HG03159 (cell line): ENCODE measurements around the gene ATL1.
A peak's percentile ranks its signal among the peaks of the same experiment; 100 is the strongest.
"Not testable (repeated sequence)": the region's sequence is repeated elsewhere in the genome, so short reads cannot be mapped to it uniquely, and the experiment has no call there.

ENCODE experiments used
- ATAC-seq: cut with Tn5 transposase; IDR thresholded peaks from one replicate; pipeline ENCODE4 v1.9.1; 2021; ENCODE audit warnings: mild to moderate bottlenecking, moderate library complexity; ENCODE audit not compliant: unreplicated experiment

ATL1 gene

DNA sequence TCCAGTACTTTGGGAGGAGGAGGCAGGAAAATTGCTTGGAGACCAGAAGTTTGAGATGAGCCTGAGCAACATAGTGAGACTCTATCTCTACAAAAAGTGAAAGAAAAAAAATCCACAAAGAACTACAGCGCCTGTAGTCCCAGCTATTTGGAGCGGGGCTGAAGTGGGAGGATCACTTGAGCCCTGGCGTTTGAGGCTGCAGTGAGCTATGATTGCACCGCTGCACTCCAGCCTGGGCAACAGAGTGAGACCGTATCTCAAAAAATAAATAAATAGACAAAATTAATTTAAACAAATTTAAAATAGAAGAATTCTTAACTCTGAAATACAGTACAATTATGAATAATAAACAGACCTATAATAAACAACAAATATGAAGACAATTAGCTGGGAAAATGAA is 40.9 kb downstream of the ATL1 start:
- no peak for ATAC-seq

DNA sequence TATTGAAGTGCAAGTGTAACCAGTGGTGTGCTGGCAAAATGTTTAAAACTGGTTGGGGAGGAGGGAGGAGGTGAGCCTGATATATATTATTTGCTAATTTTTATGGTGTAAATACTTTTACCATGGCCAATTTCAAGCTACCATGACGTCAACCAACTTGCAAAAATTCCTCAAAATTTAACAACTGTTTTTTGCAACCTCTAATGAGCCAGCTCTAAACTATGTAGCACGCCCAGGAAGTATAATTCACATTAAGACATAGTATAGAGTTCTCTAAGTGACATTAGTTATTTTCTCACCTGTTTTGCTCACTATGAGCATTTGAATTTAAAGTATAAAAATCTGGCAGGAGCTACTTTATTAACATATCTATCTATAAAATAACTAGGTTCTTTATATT is 41.4 kb downstream of the ATL1 start:
- ATAC-seq: no peak

DNA sequence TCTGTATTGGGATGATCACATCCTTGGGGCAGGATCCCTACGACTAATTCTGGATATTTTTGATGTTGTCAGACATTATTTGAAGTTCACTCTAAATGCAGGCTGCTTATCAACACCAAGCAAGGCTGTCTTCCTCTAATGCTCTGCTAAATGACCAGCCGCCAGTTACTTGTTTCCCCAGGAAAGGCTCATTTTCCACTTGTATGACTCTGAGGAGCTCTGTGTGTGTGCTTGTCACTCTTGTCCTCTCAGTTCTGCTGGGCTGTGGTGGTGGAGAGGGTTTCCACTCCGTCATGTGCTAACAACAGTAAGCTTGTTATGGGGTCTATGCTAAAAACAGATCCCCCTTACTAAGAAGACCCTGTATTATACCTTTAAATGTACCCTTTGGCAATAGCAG is 42.1 kb downstream of the ATL1 start:
- ATAC-seq: no peak

DNA sequence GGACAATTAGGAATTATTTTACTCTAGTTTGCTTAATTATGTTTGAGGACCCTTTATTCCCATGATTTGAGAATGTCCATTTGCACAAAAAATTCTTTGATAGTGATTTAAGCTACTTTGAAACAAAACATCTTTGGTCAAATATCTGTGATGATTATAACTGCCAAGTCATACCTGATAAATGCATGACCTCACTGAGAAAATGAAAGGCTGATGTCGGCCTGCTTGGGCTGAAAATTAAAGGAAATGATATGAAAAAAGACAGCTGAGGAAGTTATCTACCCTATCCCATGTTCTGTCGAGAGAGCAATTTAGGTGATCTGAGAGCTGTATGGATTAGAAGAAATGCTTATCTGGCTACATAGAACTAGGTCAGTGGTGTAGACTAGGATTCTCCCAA is 43.6 kb downstream of the ATL1 start:
- ATAC-seq: no peak

DNA sequence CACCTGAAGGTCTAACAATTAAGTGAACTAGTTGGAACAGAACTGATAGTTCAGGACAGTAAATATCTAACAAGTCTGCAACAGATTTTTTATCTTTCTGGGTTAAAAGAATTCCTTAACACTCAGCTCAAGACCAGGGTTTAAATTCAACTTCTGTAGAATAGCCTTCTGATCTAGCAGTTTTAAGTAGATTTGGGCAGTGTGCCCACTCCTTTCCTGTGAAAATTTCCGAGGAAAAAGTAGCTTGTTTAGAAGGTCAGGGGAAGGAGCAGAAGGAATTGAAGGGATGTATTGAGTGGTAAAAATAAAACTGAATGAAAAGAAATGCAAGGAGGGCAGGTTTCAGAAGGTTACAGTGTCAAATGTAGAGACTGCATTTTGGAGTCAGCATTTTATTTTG is 45.8 kb downstream of the ATL1 start:
- no peak for ATAC-seq

DNA sequence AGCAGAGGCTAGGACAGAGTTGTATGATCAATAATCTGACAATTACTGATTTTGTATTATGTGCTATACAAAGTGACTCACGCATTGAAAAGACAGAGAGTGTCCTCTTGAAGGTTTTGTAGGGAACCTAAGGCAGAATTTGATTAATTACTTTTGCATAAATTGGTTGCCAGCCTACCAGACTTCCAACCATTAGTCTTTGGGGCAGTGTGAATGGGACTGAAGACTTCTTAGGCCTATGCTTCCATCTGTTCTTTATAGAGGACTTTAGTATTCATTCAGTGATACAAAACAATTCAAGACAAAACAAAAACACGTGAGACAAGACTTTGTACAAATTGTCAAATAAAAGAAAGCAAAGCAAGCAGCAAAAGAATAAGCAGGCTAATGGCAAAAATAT is 46.5 kb downstream of the ATL1 start:
- ATAC-seq: no peak

DNA sequence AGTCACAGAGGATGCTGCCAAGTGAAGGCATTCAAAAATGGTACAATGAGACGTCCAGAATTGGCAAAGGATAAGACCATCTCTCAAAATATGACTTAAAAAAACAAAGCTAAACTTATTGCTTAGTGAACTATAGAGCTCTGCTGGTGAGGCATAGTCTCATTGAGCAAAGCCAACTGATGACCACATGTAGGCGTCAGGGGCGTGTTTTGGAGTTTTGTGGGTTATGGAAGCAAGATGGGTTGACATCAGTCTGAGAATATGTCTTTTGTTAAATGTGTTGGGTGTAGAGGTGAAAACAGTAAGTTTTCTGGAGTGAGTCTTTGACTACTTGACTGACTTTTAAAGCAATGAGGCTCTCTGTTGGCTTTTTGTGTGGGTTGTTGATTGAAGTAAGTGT is 47.2 kb downstream of the ATL1 start:
- no peak for ATAC-seq

DNA sequence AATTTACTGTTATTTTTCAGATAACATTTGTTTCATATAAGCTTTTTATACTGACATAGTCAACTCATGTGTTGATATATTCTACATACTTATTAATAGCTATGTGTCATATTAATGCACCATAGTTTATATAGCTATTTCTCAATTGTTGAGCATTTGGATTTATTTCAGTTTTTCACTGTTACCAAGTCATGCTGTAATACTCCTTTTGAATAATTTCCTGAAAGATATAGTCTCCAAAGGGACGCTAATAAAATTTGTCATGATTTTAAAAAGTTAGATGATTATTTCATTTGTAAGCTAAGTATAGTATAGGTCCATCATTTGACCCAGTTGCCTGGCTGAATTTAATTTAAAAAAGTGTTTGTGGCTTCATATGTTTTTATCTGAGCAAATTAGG is 47.8 kb downstream of the ATL1 start:
- no peak for ATAC-seq

DNA sequence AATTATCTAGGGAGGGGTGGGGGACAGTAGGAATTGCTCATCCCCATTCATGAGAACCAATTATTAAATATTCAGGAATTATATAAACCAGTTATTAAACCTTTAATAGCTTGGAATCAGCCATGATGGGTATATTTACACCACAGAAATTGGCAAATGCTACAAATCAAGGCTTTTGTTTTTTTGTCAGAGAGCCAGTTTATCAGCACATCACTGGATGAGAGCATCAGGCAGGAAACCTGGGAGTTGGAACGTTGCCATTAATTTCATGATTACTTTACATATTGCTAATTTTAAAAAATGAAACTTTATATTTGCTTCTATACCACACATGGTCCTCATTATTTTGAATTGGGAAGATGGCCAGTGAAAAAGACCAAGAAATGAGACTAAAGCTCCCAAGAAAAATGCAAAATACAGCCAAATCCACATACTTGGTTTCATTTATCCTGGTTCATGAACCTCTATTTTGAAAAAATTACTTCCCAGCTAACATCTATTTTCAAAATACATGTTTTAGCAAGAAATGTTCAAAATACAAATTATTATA is 48.4 kb downstream of the ATL1 start:
- no peak for ATAC-seq

DNA sequence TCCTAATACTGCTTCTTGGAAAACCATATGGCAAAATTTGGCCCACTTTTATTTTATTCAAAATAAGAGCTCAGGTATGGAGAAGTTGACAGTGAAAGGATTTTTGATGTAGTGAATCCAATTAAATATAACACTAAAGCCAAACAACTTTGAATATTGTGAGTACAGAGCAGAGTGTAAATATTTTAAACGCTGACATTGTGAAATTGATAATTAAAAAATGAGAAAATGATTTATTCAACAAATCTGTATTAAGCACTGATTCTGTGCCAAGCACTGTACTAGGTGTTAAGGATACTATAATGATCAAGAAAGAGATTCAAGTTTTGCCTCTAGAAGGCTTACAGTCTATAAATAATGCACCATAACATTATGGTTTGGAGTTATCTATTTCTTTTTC is 50.5 kb downstream of the ATL1 start:
- ATAC-seq: no peak

DNA sequence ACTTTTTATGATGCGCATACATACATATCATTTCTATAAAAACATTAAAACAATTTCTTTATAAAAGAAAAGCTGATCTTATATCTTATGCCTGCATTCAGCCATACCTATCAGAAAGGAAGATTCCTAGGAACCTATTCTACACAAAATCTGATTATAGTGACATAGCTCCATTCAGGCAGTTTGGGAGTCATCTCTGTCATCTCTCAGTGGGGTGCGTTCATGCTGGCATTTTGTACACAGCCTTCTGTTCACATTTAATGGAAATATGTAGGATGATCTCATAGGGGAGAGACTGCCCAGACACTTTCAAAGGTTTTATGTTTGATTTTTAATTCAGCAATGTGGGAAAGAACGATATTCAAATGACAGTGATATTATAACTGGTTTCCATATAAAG is 52.9 kb downstream of the ATL1 start:
- no peak for ATAC-seq

DNA sequence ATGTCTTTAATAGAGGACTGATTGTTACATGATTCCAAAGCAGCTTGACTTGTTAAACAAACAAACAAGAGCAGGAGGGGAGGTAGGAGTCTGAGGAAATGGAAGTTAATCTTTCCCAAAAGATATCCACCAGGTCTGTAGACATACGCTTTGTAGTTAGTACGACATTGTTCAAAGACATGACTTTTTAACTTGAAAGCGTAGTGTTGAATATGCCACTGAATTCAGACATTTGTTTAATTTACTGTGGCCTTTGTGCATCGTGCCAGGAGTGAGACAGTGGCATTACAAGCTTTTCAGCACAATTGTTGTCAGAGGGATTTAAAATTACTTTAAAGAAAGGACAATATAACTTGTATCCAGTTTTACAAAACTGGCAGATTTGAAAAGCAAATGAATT is 55.1 kb downstream of the ATL1 start:
- ATAC-seq: no peak

DNA sequence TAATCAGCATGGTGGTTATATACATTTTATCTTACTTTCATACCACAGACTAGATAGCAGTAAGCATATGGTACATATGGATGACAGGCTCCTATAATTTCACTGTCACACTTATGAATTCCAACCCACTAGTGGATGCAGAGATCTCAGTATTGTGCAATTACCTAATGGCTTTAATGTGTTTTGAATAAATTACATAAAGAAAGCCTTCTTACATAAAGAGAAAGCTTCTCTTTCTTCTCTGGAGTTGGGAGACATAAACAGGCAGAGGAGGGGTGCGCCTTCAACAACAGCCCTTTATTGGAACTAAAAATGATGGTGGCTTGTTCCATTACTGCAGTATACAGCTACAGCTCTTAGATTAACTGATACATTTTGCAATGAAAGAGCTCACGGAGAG is 55.6 kb downstream of the ATL1 start:
- no peak for ATAC-seq

DNA sequence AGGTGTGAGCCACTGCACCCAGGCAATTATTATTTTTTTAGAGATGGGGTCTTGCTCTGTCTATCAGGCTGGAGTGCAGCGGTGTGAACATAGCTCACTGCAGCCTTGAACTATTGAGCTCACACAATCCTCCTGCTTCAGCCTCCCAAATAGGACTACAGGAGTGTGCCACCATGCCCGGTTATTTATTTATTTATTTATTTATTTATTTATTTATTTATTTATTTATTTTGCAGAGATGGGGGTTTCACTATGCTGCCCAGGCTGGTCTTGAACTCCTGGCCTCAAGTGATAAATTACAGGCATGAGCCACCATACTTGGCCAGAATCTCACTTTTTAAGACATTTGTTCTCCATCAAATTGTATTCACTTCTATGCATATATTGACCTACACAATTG is 56.3 kb downstream of the ATL1 start:
- ATAC-seq: no peak

DNA sequence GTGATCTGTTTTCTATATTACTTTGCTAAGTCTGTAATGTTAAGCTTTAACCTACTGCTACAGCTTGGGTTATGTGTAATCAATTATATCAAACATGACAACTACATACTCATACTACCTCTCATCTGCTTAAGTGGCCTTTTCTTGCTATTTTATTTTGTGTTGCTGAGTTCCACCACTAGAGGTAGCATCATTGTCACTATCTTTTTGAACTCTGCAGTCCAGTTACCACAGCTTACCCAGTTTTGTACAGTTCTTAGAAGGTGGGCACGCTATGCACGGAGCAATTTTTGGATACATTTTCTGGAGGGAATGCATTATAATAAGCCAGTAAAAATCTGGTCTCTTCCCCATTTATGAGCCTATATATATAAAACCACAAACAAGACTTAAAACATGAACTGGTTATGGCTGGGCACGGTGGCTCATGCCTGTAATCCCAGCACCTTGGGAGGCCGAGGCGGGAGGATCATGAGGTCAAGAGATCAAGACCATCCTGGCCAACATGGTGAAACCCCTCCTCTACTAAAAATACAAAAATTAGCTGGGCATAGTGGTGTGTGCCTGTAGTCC is 59.7 kb downstream of the ATL1 start:
- ATAC-seq: no peak

DNA sequence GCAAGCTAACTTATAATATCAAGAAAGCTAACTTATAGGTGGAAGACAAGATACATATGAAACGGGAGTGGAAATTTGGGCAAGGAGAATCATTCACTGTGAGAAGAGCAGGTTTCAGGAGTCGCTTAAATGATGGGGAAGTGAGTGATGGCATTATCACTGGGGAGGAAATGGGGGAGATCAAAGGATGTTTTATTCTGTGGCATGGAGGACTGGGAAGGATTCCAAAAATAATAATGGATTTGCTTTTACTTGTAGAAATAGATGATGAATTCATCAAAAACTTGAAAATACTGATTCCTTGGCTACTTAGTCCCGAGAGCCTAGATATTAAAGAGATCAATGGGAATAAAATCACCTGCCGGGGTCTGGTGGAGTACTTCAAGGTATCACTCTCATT is 60.4 kb downstream of the ATL1 start:
- no peak for ATAC-seq

DNA sequence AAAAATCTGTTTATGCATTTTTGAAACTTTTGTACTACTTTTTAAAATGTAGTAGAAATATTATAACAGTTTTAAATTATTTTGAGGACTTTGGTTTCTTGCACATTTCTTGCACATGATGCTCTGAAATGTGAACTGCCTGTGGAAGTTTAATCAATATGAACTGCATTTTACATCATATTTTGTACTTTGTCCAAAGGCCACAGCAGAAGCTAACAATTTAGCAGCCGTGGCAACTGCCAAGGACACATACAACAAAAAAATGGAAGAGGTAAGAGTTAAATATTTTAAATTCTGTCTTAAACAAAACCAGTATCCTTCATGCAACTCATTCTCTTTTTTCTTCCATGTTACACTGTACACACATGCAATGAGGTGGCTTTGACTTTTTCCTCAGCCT is 63.0 kb downstream of the ATL1 start:
- no peak for ATAC-seq

DNA sequence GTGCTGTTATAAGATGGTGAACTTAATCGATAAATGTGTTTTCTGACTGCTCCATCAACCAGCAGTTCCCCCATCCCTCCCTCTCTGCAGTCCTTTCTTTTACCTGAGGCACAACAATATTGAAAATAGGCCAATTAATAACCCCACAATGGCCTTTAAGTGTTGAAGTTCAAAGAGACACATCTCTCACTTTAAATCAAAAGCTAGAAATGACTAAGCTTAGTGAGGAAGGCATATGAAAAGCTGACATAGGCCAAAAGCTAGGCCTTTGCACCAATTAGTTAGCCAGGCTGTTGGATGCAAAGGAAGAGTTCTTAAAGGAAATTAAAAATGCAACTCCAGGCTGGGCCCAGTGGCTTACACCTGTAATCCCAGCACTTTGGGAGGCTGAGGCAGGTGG is 64.5 kb downstream of the ATL1 start:
- ATAC-seq: no peak

DNA sequence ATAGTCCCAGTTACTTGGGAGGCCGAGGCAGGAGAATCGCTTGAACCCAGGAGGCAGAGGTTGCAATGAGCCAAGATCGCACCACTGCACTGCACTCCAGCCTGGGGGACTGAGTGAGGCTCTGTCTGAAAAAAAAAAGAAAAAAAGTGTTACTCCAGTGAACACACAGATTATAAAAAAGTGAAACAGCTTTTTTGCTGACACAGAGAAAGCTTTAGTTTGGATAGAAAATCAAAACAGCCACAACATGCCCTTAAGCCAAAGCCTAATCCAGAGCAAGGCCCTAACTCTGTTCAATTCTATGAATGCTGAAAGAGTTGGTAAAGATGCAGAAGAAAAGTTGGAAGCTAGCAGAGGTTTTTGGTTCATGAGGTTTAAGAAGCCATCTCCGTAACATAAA is 65.0 kb downstream of the ATL1 start:
- not testable (repeated sequence) for ATAC-seq

DNA sequence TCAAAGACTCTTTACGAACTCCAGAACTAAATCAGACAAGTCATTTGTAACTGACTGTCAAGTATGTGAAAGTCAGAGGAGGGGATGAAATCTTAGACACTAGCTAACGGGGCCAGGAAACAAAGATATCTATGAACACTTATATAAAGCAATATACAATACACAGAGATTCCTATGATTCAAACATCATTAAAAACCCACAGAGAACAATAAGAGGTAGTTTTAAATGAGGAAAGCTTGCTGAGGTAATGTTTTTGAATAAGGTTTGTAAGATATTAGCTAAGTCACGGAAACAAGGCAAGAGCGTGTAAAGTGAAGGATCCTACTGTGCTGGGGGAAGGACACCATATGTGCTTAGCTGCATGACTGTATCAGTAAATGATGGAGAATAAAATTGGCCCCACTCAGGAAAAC is 71.5 kb downstream of the ATL1 start:
- no peak for ATAC-seq

DNA sequence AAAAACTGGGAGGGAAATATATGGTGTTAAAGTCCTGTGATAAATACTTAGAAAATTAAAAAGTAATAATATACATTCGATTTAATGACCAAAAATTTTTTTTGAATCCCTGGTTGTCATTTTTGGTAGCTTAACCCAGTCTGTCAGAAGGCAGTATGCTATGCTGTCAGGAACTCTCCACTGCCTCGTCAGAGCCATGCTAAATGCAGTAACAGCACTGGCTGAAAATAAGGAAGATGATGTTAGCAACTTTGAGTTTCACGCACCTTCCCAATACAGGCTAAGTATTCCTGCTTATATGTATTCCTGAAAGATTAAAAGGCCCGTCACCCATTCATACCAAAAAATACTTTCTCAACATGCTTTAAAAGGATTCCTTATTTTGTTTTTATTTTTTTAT is 74.0 kb downstream of the ATL1 start:
- ATAC-seq: no peak

DNA sequence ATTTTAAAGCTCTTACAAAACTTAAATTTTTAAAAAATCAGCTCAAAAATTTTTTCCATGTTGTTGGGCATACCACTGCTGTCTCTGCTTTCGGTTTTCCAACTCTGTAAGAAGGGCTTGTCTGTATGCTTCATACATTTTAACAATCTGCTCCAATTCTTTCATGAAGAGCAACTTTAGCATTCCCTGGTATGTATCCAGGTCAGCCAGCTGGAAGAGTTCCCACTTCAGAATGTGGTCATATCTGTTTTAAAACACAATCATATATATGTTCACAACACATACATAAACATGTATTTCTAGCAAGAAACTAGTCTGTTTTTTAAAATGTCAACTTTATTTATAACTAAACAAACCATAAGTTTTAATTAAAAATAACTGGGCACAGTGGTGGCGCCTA is 75.2 kb downstream of the ATL1 start:
- ATAC-seq: no peak

DNA sequence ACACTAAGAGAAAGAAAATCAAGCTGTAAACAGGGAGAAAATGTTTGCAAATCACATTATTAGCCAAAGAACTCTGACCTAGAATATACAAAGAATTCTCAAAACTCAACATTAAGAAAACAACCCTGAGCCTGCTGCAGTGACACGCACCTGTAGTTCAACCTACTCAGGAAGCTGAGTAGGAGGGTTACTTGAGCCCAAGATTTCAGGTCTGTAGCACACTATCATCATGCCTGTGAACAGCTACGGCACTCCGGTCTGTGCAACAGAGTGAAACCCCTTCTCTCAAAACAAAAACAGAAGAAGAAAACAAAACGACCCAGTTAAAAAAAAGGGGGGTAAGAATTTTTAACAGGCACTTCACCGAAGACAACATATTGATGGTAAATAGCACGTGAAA is 87.3 kb downstream of the ATL1 start:
- peak; percentile 85 for ATAC-seq

DNA sequence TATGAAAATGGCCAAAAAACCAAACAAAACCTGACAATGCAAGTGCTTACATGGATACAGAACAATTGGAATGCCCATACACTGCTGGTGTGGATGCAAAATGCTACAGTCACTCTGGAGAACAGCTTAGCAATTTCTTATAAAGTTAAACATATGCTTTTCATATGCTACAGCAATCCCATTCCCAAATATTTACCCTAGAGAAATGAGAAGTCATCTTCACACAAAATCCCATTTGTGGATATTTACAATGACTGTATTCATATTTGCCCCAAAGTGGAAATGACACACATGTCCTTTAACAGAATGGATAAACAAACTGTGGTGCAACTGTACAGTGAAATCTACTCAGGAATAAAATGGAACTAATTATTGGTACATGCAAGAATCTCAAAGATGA is 87.8 kb downstream of the ATL1 start:
- no peak for ATAC-seq
